Thyroid gland (tissue), 4 donors: ENCODE measurements around the gene CTBP1.

Experiments
- POLR2A ChIP-seq, 2 donors: fragments of 450-650 bp; IDR thresholded peaks; one replicate each; pipeline ENCODE4 v1.6.1; 2017; ENCODE audit warnings: antibody characterized with exemption in 2 of 2, mild to moderate bottlenecking in 2 of 2, moderate library complexity in 1 of 2
- TF ChIP-seq, protein P1 (sequence below), 6 experiments: fragments of 200-600 bp in 3 of 6; fragments of 450-650 bp in 3 of 6; sonication (generic) in 3 of 6; IDR thresholded peaks; one replicate each; pipeline ENCODE4 v1.5.1; 2016 to 2019; ENCODE audit warnings: antibody characterized with exemption in 6 of 6, mild to moderate bottlenecking in 2 of 6, inconsistent platforms in 1 of 6, moderate library complexity in 1 of 6

DNA sequence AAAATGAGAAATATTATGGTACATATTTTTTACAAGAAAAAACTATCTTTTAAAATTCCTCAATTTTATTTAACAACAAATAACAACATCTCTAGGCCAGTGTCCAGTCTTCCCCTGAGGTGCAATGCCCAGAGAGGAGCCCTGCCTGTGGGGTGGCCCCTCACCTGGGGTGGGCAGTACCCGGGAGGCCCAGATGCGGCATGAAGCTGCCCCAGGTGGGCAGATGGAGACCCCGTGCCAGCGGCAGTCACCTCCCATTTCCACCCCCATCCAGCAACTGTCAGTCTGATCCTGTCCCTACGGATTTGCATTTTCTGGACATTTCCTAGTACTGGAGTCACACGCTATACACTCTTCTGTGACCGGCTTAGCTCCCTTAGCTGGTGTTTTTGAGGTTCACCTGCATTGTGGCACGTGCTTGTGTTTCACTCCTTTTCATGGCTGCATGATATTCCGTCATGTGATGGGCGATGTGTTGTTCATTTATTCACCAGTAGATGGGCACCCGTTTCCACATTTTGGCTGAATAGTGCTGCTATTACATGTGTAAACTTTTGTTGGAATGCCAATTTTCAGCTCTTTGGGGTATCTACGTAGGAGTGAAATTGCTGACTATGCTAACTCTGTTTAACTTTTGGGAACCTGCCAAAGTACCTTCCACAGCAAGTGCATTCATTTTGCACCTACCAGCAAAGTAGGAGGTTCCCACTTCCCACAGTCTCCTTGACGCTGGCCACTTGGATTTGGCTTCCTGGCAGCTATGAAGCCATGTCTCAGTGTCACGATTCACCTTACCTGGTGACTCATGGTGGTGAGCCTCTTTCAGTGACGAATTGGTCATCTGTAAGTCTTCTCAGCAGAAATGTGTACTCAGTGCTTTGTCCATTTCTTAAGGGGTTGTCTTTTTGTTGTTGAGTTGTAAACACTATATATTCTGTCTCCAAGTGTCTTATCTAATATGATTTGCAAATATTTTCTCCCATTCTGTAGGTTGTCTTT, 29.0 kb upstream of the CTBP1 start:
- TF ChIP-seq POLR2A (IDR thresholded peaks at IDR 0.05) = no peak
- TF ChIP-seq, protein P1, sequence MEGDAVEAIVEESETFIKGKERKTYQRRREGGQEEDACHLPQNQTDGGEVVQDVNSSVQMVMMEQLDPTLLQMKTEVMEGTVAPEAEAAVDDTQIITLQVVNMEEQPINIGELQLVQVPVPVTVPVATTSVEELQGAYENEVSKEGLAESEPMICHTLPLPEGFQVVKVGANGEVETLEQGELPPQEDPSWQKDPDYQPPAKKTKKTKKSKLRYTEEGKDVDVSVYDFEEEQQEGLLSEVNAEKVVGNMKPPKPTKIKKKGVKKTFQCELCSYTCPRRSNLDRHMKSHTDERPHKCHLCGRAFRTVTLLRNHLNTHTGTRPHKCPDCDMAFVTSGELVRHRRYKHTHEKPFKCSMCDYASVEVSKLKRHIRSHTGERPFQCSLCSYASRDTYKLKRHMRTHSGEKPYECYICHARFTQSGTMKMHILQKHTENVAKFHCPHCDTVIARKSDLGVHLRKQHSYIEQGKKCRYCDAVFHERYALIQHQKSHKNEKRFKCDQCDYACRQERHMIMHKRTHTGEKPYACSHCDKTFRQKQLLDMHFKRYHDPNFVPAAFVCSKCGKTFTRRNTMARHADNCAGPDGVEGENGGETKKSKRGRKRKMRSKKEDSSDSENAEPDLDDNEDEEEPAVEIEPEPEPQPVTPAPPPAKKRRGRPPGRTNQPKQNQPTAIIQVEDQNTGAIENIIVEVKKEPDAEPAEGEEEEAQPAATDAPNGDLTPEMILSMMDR (IDR thresholded peaks at IDR 0.05) = no peak
